Measurements from ENCODE around the gene DOCK2.

DNA sequence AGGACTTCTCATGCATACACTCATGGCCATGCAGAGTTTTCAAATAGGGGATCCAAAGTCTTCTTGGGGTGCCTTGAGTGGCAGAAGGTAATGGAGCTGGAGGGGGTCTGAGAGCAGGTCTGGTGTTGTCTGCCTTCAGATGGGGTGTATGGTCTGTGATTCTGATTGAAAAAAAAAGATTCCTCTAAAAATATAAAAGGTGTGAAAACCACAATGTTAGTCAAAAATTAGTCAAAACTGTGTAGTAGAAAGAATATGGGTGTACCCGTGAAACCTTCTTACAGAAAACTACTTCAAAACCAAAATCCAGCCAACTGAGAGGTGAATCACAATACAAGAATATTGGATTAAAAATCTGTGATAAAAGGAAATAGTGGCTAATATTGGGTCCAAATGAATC is 20.1 kb downstream of the DOCK2 start:
- TF ChIP-seq, protein P1, sequence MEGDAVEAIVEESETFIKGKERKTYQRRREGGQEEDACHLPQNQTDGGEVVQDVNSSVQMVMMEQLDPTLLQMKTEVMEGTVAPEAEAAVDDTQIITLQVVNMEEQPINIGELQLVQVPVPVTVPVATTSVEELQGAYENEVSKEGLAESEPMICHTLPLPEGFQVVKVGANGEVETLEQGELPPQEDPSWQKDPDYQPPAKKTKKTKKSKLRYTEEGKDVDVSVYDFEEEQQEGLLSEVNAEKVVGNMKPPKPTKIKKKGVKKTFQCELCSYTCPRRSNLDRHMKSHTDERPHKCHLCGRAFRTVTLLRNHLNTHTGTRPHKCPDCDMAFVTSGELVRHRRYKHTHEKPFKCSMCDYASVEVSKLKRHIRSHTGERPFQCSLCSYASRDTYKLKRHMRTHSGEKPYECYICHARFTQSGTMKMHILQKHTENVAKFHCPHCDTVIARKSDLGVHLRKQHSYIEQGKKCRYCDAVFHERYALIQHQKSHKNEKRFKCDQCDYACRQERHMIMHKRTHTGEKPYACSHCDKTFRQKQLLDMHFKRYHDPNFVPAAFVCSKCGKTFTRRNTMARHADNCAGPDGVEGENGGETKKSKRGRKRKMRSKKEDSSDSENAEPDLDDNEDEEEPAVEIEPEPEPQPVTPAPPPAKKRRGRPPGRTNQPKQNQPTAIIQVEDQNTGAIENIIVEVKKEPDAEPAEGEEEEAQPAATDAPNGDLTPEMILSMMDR (IDR thresholded peaks at IDR 0.05), result no peak
- TF ChIP-seq POLR2A (IDR thresholded peaks at IDR 0.05), result no peak

All from adrenal gland (tissue), 5 donors.